ENCODE measurements around the gene KCNQ5.
"Not testable (repeated sequence)": the region's sequence is repeated elsewhere in the genome, so short reads cannot be mapped to it uniquely, and the experiment has no call there.

The KCNQ5 gene

GRCh38 chr6:73152556-73152955, 530.7 kb downstream of the KCNQ5 start:
- no peak for DNase-seq

- DNase-seq, result no peak
Measured at GRCh38 chr6:73152966-73153757, 531.3 kb downstream of the KCNQ5 start.

GRCh38 chr6:73156793-73157767, 535.2 kb downstream of the KCNQ5 start:
- DNase-seq, result no peak

GRCh38 chr6:73157870-73158269, 536.0 kb downstream of the KCNQ5 start:
- DNase-seq, result no peak

GRCh38 chr6:73169111-73169510, 547.2 kb downstream of the KCNQ5 start:
- no peak for DNase-seq

GRCh38 chr6:73169633-73170032, 547.8 kb downstream of the KCNQ5 start:
- no peak for DNase-seq

- DNase-seq, result no peak
Measured at GRCh38 chr6:73174646-73175045, 552.8 kb downstream of the KCNQ5 start.

GRCh38 chr6:73176057-73176456, 554.2 kb downstream of the KCNQ5 start:
- no peak for DNase-seq

GRCh38 chr6:73177221-73177944, 555.5 kb downstream of the KCNQ5 start:
- no peak for DNase-seq

GRCh38 chr6:73180076-73180738, 558.3 kb downstream of the KCNQ5 start:
- no peak for DNase-seq

- DNase-seq, result peak; percentile 49
Measured at GRCh38 chr6:73180763-73181619, 559.1 kb downstream of the KCNQ5 start.

GRCh38 chr6:73182021-73182607, 560.2 kb downstream of the KCNQ5 start:
- no peak for DNase-seq

GRCh38 chr6:73193302-73193701, 571.4 kb downstream of the KCNQ5 start:
- DNase-seq, result not testable (repeated sequence)

- no peak for DNase-seq
Measured at GRCh38 chr6:73194744-73195143, 572.9 kb downstream of the KCNQ5 start.

GRCh38 chr6:73200247-73200646, 578.4 kb downstream of the KCNQ5 start:
- no peak for DNase-seq

GRCh38 chr6:73200735-73201134, 578.9 kb downstream of the KCNQ5 start:
- DNase-seq, result no peak

- no peak for DNase-seq
Measured at GRCh38 chr6:73203098-73203497, 581.2 kb downstream of the KCNQ5 start.

- no peak for DNase-seq
Measured at GRCh38 chr6:73204252-73204651, 582.4 kb downstream of the KCNQ5 start.

GRCh38 chr6:73207221-73207837, 585.5 kb downstream of the KCNQ5 start:
- no peak for DNase-seq

- DNase-seq, result no peak
Measured at GRCh38 chr6:73209117-73209516, 587.3 kb downstream of the KCNQ5 start.

- DNase-seq, result no peak
Measured at GRCh38 chr6:73216859-73217258, 595.0 kb downstream of the KCNQ5 start.
